RPMI8226 (cell line): ENCODE measurements around the gene ALG14.
"Not testable (repeated sequence)": the region's sequence is repeated elsewhere in the genome, so short reads cannot be mapped to it uniquely, and the experiment has no call there.

Experiments
- DNase-seq: peaks from one replicate; pipeline ENCODE4 v3.0.0-alpha.2; 2015

Gene ALG14

DNA sequence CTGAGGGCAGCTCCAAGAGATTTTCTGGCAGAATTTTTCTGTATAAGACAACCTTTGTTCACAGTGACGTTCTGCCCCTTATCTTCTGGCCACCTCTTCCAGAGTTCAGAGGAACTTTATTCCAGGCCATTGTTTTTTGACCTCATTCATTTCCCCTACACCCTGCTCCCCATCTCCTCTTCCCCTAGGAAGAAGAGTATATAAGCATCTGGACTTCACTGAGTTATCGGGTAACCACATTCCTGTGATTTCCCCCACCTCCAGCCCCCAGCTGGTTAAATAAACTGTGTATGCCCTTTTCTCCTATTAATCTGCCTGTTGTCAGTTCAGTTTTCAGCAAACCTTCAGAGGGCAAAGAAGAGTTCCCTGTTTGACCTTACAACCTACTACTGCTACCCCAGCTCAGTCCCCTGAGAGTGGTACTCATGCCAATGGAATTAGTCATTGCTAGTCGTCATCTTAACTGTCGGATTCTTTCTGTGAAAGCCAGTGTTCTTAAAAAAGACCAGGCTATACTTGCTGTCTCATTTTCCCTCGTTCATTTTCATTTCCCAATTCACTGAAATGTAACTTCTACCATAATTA is 14.3 kb upstream of the ALG14 start:
- DNase-seq, result no peak

- DNase-seq, result no peak
Observed at GRCh38 chr1:95085376-95085775, 12.6 kb upstream of the ALG14 start.

DNA sequence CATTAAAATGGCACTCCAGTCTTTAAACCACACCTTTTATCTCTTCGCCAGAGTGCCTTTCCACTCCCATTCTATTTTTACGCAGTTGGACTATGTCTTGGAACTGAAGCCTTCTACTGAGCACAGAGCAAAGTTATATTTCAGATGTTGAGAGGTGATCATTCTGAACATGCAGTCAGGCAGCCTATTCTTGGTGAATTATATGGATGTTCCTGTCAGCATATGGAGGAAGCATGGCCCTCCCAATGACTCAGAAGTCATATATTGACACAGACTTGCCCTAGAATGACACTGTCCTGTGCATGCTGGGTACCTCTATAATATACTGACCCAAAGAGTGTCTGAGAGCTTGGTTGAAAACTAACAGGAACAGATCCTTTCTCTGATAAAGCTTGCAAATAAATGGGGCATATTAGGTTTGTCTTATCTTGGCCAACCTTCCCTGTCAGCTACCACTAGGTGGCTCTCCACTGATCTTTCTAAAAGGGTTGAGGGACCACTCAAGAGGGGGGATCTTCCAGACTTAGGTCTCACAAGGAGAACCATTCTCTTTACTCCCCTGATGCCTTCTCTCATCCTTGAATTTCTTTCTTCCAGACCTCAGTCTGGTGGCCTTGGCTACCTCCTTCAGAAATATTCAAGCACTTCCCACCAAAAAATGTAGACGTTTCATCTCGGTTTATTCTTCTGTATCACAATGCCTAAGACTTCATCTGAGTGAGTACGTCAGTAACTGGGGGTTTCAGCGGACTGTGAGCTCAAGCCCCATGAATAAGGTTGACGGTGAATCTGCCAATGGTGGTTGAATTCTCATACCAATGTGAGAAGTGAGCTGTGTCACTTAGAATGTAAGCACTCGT is 11.8 kb upstream of the ALG14 start:
- peak; percentile 7 for DNase-seq

GRCh38 chr1:95080879-95081278 is 8.1 kb upstream of the ALG14 start:
- no peak for DNase-seq

GRCh38 chr1:95080446-95080845 is 7.7 kb upstream of the ALG14 start:
- no peak for DNase-seq

DNA sequence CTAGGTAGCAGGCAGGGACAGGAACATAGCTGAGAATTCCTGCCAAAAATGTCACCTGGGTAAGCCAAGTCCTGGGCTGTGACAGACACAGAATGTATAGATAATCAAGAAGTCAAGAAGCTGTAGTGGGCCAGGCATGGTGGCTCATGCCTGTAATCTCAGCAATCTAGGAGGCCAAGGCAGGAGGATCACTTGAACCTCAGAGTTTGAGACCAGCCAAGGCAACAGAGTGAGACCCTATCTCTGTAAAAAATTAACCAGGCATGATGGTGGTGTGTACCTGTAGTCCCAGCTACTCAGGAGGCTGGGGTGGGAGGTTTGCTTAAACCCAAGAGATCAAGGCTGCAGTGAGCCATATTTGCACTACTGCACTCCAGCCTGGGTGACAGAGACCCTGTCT is 3.3 kb upstream of the ALG14 start:
- DNase-seq, result no peak

GRCh38 chr1:95073446-95073845 is 695 bp upstream of the ALG14 start:
- DNase-seq, result no peak

GRCh38 chr1:95072117-95072516 is 634 bp downstream of the ALG14 start:
- DNase-seq, result no peak

- DNase-seq, result no peak
Observed at GRCh38 chr1:95071539-95071938, 1.2 kb downstream of the ALG14 start.

GRCh38 chr1:95069710-95070093 is 3.0 kb downstream of the ALG14 start:
- DNase-seq, result no peak

- DNase-seq, result no peak
Observed at GRCh38 chr1:95068956-95069709, 3.6 kb downstream of the ALG14 start.

DNA sequence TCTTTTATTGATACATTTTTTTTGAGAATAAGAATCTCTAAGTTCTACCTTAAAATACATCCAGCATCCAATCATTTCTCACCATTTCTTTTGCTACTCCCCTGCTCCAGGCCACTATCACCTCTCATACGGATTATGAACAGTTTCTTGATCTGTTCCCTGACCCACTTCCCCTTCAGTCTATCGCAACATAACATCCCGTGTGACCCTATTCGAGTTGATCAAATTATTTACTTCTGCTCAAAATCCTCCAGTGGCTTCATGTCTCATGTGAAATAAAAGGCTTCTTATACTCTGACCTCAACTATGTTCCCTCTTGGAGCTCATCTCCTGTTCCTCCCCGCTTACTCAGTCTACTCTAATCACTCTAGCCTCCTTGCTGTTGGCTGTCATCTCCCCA is 5.2 kb downstream of the ALG14 start:
- no peak for DNase-seq

GRCh38 chr1:95067062-95067461 is 5.7 kb downstream of the ALG14 start:
- no peak for DNase-seq

DNA sequence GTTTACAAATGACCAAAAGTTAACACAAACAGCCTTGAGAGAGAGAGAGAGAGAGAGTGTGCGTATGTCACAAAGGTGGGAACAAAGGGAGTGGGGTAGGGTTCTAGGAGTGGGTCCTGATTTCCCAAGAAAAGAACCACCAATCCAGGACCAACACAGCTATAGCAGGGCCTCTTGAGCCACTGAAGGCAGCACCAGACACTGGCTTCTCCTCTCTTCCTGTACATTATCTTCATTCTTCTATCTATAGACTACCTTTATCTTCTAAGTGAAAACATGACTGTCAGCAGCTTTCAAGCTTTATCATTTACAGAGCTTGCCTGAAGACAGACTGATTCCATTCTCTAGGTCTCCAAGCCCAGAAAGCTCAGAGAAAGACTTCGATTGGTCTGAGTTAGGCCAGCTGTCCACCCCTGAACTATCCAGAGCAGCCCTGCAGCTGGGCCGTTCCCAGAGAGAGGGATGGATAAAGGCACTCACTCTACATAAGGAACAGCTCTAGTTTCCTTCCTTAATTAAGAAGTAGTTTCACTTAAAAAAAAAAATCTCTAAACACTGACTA is 11.2 kb downstream of the ALG14 start:
- DNase-seq, result no peak

- DNase-seq, result no peak
Observed at GRCh38 chr1:95058974-95059373, 13.8 kb downstream of the ALG14 start.

DNA sequence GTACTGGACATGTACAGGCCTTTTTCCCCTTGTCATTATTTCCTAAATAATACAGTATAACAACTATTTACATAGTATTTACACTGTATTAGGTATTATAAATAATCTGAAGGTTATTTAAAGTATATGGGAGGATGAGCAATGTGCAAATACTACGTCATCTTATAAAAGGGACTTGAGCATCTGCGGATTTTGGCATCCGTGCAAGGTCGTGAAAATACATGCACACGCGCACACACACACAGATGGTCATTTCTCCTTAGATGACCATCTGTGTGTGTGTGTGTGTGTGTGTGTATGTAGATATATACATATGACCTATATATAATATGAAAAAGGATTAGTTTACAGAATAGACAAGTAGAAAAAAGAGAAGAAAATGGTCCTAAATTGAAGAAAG is 15.4 kb downstream of the ALG14 start:
- DNase-seq, result no peak

DNA sequence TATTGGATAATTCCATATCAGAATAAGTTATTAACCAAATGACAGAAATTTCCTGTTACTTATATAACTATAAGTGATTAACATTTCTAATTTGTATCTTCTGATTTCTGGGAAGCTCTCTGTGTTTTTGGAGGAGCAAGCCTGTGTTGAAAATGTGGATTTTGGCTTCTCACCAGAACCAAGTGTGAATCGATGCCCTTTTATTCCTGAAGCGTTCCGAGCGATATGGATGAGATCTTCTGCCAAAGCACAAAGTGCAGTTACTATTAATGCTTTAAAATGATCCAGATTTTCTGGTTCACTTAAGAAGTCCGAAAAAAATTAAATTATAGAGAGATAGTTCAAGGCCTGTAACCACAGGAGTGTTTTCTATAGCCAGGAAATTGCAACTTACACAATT is 22.8 kb downstream of the ALG14 start:
- no peak for DNase-seq

- no peak for DNase-seq
Observed at GRCh38 chr1:95048317-95048716, 24.4 kb downstream of the ALG14 start.

DNA sequence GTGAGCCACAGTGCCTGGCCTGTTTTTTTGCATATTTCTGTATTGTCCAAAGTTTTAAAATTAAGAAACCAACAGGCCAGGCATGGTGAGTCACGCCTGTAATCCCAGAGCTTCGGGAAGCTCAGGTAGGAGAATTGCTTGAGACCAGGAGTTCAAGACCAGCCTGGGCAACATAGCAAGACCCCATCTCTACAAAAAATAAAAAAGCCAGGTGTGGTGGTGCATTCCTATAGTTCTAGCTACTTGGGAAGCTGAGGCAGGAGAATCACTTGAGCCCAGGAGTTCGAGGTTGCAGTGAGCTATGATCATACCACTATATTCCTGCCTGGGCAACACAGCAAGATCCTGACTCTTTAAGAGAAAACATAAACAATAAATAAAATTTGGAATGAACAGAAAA is 25.1 kb downstream of the ALG14 start:
- DNase-seq, result not testable (repeated sequence)

DNA sequence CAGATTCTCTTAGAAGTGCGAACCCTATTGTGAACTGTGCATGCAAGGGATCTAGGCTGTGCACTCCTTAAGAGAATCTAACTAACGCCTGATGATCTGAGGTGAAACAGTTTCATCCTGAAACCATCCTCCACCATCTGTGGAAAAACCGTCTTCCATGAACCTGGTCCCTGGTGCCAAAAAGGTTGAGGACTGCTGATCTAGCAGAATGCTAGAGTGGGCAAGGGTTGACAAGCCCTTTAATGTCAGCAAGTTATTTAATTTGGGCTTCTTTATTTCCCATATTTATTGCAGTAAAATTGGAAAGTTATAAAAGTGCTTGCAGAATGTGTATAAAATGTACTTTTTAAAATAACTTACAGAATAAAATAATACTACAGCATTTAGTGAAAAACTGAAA is 26.4 kb downstream of the ALG14 start:
- no peak for DNase-seq

DNA sequence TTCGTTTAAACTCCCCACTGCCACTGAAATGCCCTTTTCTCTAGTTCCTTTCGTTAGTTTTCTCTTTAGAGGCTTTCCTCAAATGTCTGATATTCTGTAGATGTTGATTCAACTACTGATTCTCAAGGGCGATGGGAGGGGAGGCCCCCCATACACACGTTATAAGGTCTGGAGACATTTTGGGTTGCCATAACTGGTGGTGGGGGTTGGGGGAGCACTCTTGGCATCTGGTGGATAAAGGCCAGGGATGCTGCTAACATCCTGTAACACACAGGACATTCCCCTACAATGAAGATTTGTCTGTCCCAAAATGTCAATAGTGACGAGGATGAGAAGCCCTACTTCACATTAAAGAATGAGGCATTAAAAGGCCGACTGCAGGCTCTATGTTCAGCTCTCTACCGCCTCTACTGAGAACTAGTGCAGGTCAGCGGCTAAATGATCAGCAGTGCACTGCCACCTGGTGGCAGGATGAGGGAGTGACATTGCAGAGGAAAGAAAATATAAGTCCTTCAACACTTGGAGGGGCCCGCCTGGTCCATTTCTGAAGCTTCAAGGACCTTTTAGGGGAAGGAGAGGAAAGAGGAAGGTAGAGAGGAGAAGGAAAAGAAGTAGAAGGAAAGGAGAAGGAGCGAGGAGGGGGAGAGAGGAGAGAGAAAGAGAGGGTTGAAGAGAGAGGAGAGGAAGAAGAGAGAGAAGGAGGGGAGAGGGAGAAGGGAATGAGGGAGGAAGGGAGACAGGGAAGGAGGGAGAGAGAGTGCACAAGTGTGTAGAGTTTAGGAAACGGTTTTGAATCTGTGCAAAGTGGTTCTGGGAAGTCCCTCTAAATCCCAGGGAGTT is 29.4 kb downstream of the ALG14 start:
- peak; percentile 72 for DNase-seq

- no peak for DNase-seq
Observed at GRCh38 chr1:95042286-95042685, 30.5 kb downstream of the ALG14 start.
